Measurements from ENCODE around the gene RDH8. TPM values are rescaled to one million over a fixed set of nuclear protein-coding genes. Genes with fewer than 3 reads are reported as not detected.

RDH8 gene
- total and polyA plus RNA-seq, 2 of the 8 experiments (the other 6 are each of a cell fraction or from before 2014, with no cell fraction given) = 0.38 TPM; not detected in 1

DNA sequence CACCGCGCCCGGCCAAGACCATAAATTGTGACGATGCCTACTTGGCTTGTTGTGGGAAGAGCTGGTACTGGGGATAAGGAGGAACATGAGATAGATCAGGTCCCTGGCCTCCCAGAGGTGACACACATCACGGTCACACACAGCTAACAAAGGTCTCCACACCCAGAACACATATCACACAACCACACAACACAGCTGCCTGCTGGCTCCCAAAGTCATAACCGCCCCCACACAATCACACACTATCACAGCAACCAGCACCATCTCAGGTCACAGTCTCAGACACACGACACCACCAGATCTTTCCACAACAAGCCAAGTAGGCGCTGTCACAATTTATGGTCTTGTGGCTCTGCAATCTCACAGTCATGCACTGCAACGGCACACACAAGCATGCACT lies 8.7 kb upstream of the RDH8 start (continued):
- TF ChIP-seq USF2 (IDR thresholded peaks at IDR 0.05; ENCODE audit: low read length) (no peak), KDM4A (IDR thresholded peaks at IDR 0.05; ENCODE audit: low read depth, low read length, severe bottlenecking) (no peak), FOSL1 (IDR thresholded peaks at IDR 0.05; ENCODE audit: insufficient read depth, low read depth, low read length) (no peak), CEBPB (IDR thresholded peaks at IDR 0.05; ENCODE audit: low read depth, low read length) (no peak)

Measured in H1 (cell line).